ENCODE data around the gene CFAP20DC. TPM values are rescaled to one million over a fixed set of nuclear protein-coding genes. Genes with fewer than 3 reads are reported as not detected.
"Not testable (repeated sequence)": the region's sequence is repeated elsewhere in the genome, so short reads cannot be mapped to it uniquely, and the experiment has no call there.

The CFAP20DC gene
- polyA plus RNA-seq, 3 donors, result 0.32 to 0.36 TPM; not detected in 1

DNA sequence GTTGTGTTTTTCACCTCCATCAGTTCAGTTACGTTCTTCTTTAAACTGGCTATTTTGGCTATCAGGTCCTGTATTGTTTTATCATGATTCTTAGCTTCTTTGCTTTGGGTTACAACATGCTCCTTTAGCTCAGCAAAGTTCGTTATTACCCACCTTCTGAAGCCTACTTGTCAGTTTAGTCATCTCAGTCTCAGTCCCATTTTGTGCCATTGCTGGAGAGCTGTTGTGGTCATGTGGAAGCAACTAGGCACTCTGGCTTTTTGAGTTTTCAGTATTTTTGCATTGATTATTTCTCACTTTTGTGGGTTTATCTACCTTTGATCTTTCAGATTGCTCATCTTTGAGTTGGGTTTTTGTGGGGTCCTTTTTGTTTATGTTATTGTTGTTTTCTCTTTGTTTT, 151.3 kb downstream of the CFAP20DC start:
- no peak overlapping the region for H3K27ac ChIP-seq (ENCODE audit: low read depth, low read length)
- WGBS, 3 donors, result 85 to 95% (median 88%) methylated on average over 2 of the region's 2 CpGs

DNA sequence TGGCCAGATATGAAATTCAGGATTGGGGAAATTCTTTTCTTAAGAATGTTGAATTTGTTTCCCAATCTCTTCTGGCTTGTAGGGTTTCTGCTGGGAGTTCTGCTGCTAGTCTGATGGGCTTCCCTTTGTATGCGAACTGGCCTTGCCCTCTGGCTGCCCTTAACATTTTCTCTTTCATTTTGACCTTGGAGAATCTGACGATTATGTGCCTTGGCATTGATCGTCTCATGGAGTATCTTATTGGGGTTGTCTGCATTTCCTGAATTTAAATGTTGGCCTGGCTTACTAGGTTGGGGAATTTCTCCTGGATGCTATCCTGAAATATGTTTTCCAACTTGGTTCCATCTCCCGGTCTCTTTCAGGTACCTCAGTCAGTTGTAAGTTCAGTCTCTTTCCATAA, 152.2 kb downstream of the CFAP20DC start:
- WGBS, 3 donors, result 52 to 70% (median 55%) methylated on average over 4 of the region's 4 CpGs
- no peak overlapping the region for H3K27ac ChIP-seq (ENCODE audit: low read depth, low read length)

DNA sequence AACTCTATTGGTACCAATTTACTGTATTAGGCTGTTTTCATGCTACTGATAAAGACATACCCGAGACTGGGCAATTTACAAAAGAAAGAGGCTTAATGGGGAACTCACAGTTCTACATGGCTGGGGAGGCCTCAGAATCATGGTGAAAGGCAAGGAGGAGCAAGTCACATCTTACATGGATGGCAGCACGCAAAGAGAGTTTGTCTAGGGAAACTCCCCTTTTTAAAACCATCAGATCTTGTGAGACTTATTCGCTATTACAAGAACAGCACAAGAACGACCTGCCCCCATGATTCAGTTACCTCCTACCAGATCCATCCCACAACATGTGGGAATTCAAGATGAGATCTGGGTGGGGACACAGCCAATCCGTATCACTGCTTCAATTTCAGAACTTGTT, 154.1 kb downstream of the CFAP20DC start:
- 90 to 96% (median 93%) methylated on average over 5 of the region's 5 CpGs for WGBS, 3 donors
- H3K27ac ChIP-seq (ENCODE audit: low read depth, low read length), result not testable (repeated sequence)

DNA sequence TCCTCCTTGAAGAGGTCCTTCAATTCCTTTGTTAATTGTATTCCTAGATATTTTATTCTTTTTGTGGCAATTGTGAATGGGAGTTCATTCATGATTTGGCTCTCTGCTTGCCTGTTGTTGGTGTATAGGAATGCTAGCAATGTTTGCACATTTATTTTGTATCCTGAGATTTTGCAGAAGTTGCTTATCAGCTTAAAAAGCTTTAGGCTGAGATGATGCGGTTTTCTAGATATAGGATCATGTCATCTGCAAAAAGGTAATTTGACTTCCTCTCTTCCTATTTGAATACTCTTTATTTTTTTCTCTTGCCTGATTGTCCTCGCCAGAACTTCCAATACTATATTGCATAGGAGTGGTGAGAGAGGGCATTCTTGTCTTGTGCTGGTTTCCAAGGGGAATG, 157.3 kb downstream of the CFAP20DC start:
- 40 to 75% (median 50%) methylated on average over 2 of the region's 2 CpGs for WGBS, 3 donors
- H3K27ac ChIP-seq (ENCODE audit: low read depth, low read length), result not testable (repeated sequence)

DNA sequence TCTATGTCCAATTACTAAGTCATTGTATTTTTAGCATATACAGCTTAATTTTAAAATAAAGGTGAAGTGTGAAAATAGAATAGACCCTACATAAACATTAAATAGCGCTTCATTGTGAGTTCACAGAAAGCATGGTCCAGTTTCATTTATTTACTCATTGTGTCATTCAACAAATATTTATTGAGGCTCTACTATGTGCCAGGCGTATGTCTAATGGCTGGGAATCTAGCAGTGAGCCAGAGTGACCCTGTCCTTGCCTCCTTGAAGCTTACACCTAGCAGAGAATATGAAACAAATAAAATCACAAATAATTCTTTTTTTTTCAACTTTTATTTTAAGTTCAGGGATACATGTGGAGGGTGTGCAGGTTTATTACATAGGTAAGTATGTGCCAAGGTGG, 161.7 kb downstream of the CFAP20DC start:
- WGBS, 3 donors, result 63 to 90% (median 85%) methylated on average over 2 of the region's 2 CpGs
- H3K27ac ChIP-seq (ENCODE audit: low read depth, low read length), result no peak overlapping the region

DNA sequence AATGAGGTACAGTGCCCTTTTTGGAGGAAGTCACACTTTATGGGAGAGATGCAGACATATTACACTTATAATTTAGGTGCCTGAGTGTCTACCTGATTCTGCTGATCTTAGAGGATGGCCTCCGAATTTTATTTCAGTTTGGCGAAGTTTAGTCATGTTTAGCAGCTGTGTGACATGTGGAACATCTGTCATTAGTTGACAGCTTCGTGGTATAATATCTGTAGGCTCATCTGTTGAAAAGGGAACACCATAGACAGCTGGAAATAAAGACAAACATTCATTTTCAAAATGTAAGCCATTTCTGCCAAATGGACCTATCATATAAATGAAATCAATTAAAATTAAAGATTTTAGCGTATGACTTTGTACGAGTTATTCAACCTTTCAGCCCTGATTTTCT, 165.4 kb downstream of the CFAP20DC start:
- H3K27ac ChIP-seq (ENCODE audit: low read depth, low read length), result no peak overlapping the region
- 70 to 85% (median 79%) methylated on average over 5 of the region's 5 CpGs for WGBS, 3 donors

DNA sequence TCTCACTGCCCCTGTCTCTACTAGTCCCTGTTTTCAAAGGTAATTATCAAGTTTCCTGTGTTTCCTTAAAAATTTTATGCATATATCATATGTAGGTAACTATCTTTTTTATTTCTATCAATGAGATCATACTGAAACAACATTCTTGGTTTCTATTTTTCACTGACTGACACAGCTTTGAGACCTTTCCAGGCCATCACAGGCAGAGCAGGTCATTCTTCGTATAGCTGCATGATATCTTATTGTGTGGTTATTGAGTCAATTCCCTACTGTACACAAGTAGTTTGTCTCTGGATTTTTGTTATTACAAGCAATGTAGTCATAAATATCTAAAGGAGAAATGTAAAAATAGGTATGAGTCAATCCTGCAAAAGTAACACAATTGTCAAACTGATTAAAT, 169.6 kb downstream of the CFAP20DC start:
- H3K27ac ChIP-seq (ENCODE audit: low read depth, low read length), result no peak overlapping the region
- WGBS, 3 donors, result 73 to 88% (median 79%) methylated on average over 1 of the region's 1 CpG

DNA sequence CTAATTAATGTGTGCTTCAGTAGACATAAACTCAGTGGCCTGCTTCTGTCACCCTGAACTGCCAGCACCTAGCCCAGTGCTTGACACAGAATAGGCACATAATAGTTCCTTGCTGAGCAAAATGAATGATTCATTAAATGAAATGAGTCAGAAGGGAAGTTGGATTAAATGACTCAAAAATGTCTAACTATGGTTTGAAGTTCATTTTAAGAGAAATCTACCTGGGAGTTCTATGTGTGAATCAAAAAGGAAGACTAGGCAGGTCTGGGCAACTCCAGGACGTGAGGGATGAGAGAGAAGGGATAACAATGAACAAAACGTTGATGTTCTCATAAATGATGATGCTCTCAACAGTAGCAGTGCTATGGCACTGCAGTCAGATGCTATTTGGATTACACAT, 175.0 kb downstream of the CFAP20DC start:
- no peak overlapping the region for H3K27ac ChIP-seq (ENCODE audit: low read depth, low read length)
- 70 to 83% (median 72%) methylated on average over 2 of the region's 2 CpGs for WGBS, 3 donors

DNA sequence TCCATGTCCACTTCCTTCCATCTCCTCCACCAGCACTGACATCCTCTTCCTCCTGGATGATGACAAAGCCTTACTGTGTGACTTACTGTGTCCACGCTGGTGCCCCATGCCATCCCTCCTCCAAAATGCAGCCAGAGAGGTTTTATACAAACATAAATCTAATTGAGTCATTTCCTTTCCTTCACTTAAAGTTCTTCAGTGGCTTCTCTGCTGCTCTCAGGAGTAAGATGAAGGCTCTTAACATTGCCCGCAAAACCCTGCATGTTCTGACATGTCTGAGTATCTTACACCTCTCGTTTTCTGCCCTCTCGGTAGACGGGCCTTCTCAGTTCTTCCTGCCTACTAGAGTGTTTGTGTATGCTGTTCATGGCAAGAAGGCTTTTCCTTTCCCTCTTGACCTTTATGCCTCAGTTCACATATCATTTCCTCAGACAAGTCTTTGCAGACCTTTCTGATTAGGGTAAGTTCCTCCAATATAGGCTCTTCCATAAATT, 175.5 kb downstream of the CFAP20DC start:
- H3K27ac ChIP-seq (ENCODE audit: low read depth, low read length), result no peak overlapping the region
- 67 to 81% (median 78%) methylated on average over 5 of the region's 5 CpGs for WGBS, 3 donors

DNA sequence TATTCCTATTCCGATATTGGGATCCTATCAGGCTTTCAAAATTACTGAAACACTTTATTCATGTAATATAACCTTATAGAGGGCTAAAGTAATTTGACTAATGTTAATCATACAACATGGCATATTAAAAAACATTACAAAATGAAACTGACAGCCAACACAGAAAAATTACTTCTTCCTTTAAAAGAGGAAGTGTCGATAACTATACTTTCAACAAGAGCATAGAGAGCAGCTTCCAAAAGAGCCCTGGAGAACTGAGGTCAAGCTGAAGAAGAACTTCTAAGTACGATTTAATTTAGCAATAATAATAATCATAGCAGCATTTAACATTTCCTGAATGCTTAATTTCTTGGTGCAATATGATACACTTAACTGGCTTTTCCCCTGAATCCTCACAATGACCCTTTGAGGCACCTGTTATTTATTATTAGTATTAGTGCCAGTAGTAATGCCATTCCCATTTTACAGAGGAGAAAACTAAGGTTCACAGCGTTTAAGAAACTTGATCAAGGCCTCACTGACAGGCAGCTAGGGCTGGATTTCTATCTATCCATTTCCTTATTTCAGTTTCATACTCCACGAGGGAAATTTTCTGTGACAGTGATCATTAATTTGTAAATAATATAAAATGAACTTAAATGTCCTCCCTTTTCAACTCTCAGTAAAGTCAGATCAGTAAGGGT, 181.6 kb downstream of the CFAP20DC start:
- WGBS, 3 donors, result 61 to 84% (median 68%) methylated on average over 5 of the region's 5 CpGs
- no peak overlapping the region for H3K27ac ChIP-seq (ENCODE audit: low read depth, low read length)

DNA sequence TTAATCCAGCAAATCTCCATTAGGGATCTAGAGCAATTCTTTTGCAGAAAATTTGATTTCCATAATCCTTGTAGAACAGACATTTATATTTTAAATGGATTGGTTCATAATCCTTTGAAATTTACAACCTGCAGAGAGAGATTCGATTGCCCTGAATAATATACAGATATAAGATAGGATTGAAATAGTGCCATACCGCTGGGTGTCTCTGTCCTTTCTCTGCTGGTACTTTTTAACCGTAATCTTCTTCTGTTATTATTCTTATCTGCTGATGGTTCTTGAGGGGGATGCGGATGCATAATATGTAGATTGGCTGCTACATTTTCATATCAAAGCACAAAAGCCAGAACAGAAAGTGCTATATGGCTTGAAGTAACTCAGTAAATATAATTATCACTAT, 182.2 kb downstream of the CFAP20DC start:
- 80 to 84% (median 81%) methylated on average over 4 of the region's 4 CpGs for WGBS, 3 donors
- H3K27ac ChIP-seq (ENCODE audit: low read depth, low read length), result no peak overlapping the region

DNA sequence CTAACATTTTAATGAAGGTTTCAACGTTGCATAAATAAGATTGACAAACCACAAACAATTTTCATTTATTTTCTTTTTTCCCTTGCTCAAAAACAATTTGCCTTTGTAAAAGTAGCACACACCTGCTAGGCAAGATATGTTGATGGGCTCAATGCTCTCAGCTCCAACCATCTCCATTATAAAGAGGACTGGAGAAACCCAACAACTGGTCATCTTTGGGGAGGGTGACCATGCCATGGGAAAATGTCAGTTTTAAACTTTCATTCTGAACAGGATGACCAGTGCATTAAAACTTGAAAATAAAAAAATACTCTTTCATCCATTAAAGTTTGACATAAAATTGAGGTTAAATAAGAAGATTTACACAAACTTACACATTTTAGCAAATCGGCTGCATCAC, 183.7 kb downstream of the CFAP20DC start:
- H3K27ac ChIP-seq (ENCODE audit: low read depth, low read length), result no peak overlapping the region
- WGBS, 3 donors, result 71 to 76% (median 75%) methylated on average over 2 of the region's 2 CpGs

DNA sequence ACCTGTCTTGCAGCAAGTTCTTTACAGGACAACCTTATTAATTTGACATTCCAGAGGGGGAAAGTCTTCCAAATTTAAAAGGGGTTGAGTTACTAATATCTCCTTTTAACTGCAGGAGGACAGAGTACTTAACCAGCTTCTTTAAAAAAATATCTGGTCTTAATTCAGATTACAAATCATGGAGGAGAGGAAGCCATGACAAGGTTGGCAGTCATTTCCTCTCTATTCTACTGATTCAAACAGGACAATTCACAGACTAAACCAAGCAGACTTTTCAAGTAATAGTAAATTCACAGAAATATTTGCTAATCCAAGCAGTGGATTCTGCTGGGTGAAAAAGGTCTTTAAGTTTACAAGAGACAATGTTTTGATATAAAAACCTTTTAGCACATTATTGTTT, 185.3 kb downstream of the CFAP20DC start:
- no peak overlapping the region for H3K27ac ChIP-seq (ENCODE audit: low read depth, low read length)

DNA sequence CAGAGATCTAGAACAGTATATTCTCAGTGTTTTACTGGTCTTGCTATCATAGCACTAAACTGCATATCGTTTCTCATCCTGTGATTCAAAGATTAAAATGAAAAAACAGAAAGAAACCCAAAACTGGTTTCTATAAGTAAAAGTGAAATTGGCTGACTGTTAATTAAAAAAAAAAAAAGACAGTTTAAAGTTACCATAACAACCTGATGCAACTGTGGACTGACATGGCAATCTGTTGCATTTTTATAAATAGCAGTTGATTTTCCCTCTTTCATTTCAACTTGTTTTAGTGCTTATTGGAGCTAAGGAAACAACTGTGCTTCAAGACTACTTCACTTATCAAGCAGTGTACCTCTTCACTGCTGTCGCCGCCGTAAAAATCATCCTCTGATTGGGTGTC, 186.6 kb downstream of the CFAP20DC start:
- 85 to 89% (median 88%) methylated on average over 4 of the region's 4 CpGs for WGBS, 3 donors
- H3K27ac ChIP-seq (ENCODE audit: low read depth, low read length), result no peak overlapping the region

DNA sequence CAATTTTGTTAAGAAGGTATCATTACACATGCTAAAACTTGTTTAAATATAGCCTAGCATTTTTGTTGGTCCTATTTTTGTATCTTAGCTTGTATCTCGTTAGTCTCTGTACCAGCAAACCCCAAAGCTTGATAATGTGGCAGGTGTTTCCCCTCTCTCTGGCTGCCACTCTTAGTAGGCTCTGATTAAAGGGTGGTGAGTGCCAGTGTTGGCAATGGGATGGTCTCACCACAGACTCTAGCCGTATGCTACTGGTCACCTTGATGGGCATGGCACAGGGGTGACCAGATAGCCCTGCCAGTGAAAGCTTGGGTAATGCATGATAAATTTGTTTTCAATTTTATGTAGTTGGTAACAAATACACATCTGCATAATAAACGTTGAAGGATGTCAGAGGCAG, 188.3 kb downstream of the CFAP20DC start:
- WGBS, 3 donors, result 63 to 72% (median 67%) methylated on average over 3 of the region's 3 CpGs
- H3K27ac ChIP-seq (ENCODE audit: low read depth, low read length), result no peak overlapping the region

DNA sequence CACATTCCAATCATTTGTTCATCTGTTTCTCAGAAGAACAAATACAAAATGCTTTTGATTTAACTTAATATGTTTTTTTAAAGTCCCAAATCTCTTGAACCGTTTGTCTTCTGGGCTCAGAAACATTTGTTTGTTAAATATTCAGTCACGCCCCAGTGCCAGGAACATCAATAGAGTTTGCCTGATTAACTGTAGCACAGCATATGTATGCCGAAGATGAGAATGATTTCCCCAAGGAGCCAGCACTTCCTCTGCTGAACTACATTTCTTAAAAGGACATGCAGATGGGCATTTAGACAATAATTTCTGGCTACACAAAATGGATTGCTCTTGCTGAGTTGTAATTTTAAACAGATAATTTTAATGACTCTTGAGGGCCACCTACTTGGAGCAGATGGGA, 191.7 kb downstream of the CFAP20DC start:
- WGBS, 3 donors, result 14 to 51% (median 40%) methylated on average over 3 of the region's 3 CpGs

DNA sequence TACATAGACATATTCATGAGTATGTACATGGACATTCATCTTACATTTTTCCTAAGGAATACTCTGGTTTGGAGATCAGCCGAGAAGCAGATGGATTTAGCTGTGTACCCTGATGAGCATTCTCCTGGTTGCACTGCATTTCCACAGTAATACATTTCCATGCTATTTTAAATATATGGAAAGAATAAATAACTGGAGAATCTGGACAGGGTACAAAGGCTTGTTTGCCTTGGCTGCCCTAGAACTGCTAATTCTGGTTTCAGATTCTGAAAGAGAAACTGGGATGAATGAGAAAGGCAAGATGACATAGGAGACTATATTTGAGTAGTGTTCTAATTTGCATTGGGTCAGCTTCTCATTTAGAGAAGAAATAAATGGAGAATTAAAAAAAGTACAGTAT, 192.4 kb downstream of the CFAP20DC start:
- WGBS, 3 donors, result 70 to 82% (median 81%) methylated on average over 1 of the region's 1 CpG
- no peak overlapping the region for H3K27ac ChIP-seq (ENCODE audit: low read depth, low read length)

More for the DNA sequence above, 191.7 kb downstream of the CFAP20DC start:
- H3K27ac ChIP-seq (ENCODE audit: low read depth, low read length), result no peak overlapping the region

DNA sequence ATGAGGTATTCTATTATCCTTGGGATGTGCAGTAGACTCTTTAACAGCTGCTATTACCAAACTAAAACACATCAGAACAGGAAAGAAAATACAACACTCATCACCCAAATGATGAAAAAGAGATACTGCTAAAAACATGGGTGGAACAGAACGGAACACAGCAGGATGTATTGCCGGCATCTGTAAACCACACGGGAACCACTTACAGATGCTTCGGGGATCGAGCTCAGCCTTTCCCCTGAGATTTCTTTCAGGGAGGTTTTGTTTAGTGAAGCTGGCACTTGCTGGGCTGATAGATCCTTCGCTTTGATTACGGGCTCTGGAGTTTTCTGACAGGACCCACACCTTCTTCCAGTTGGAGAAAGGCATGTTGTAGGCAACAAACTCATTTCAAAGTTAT, 201.0 kb downstream of the CFAP20DC start:
- 66 to 84% (median 70%) methylated on average over 7 of the region's 7 CpGs for WGBS, 3 donors
- H3K27ac ChIP-seq (ENCODE audit: low read depth, low read length), result no peak overlapping the region

DNA sequence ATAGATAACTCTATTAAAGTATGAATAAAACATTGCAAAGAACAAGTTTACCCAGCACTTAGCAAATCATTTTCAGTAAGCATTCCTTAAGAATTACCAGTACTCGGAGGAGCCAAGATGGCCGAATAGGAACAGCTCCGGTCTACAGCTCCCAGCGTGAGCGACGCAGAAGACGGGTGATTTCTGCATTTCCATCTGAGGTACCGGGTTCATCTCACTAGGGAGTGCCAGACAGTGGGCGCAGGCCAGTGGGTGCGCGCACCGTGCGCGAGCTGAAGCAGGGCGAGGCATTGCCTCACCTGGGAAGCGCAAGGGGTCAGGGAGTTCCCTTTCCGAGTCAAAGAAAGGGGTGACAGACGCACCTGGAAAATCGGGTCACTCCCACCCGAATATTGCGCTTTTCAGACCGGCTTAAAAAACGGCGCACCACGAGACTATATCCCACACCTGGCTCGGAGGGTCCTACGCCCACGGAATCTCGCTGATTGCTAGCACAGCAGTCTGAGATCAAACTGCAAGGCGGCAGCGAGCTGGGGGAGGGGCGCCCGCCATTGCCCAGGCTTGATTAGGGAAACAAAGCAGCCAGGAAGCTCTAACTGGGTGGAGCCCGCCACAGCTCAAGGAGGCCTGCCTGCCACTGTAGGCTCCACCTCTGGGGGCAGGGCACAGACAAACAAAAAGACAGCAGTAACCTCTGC, 207.6 kb downstream of the CFAP20DC start:
- WGBS, 3 donors, result 82 to 91% (median 84%) methylated on average over 15 to 16 of the region's 34 CpGs
- not testable (repeated sequence) for H3K27ac ChIP-seq (ENCODE audit: low read depth, low read length)

DNA sequence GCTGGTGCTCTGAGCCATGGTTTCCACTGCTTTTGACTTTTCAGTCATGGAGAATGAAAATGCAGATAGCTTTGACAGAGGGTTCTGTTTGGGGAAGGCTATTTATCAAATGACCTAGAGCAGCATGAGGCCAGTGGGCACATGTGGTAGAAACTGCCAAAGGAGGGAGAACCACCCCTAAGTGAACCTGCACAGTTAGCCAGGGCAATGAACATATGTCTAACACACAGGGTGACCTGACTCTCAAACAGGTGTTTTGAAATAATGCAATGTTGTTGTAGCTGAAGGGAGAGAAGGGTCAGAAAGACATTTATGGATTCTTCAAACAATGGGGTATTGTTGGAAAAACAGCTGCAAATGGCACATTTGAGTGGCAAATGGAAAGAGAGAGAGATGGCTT, 208.9 kb downstream of the CFAP20DC start:
- no peak overlapping the region for H3K27ac ChIP-seq (ENCODE audit: low read depth, low read length)
